ENCODE results near the gene LRRC8B. TPM values are rescaled to one million over a fixed set of nuclear protein-coding genes. Genes with fewer than 3 reads are reported as not detected.

Gene LRRC8B
- total and polyA plus RNA-seq, 9 of the 15 experiments (the other 6 are each of a cell fraction or from before 2014, with no cell fraction given), result 4.3 to 43.7 (median 14.4) TPM

- TF ChIP-seq E4F1 (CRISPR knock-in tag; IDR thresholded peaks at IDR 0.05; ENCODE audit: borderline replicate concordance), result no peak
- no peak for TF ChIP-seq ARHGAP35 (IDR thresholded peaks at IDR 0.05; ENCODE audit: partially characterized antibody)
- no peak for TF ChIP-seq NFATC3 (IDR thresholded peaks at IDR 0.05)
- TF ChIP-seq HOXB6 (CRISPR knock-in tag; IDR thresholded peaks at IDR 0.05; ENCODE audit: borderline replicate concordance), result no peak
- TF ChIP-seq CC2D1A (IDR thresholded peaks at IDR 0.05), result no peak
- no peak for TF ChIP-seq SREBF2 (CRISPR knock-in tag; IDR thresholded peaks at IDR 0.05)
- no peak for TF ChIP-seq CREB3 (tag; conservative IDR thresholded peaks at IDR 0.05; ENCODE audit: low read depth)
- TF ChIP-seq STAT6 (CRISPR knock-in tag; IDR thresholded peaks at IDR 0.05), result no peak
- TF ChIP-seq ARID1B (IDR thresholded peaks at IDR 0.05), result 0 out of 2 replicates have a peak, but pooled peaks have one; percentile 24
- TF ChIP-seq TFAP4 (CRISPR knock-in tag; IDR thresholded peaks at IDR 0.05; ENCODE audit: borderline replicate concordance), result no peak
- TF ChIP-seq RAD21 (CRISPR knock-in tag; conservative IDR thresholded peaks at IDR 0.05 in 1 of 2, IDR thresholded peaks at IDR 0.05 in 1 of 2), result no peak
- TF ChIP-seq ZNF707 (CRISPR knock-in tag; conservative IDR thresholded peaks at IDR 0.05), result no peak
- TF ChIP-seq FOSL1 (tag; conservative IDR thresholded peaks at IDR 0.05), result peak; percentile 62
- TF ChIP-seq SOX6 (IDR thresholded peaks at IDR 0.05), result no peak
- TF ChIP-seq ZNF121 (CRISPR knock-in tag; conservative IDR thresholded peaks at IDR 0.05), result no peak
- TF ChIP-seq ZNF134 (CRISPR knock-in tag; conservative IDR thresholded peaks at IDR 0.05), result no peak
Observed at GRCh38 chr1:89635825-89636815, 111.5 kb downstream of the LRRC8B start (continued).
